Type B pancreatic cell (in vitro differentiated cells): ENCODE data around the gene KCMF1. TPM values are rescaled to one million over a fixed set of nuclear protein-coding genes. Genes with fewer than 3 reads are reported as not detected.
A peak's percentile ranks its signal among the peaks of the same experiment; 100 is the strongest.

ENCODE experiments used
- DNase-seq: peaks from one replicate; pipeline ENCODE4 v3.0.0; 2021; ENCODE audit warnings: mixed read lengths; ENCODE audit not compliant: unreplicated experiment; ENCODE audit errors: extremely low spot score
- H3K27ac Mint-ChIP-seq: 2 replicates; pipeline ENCODE4 v1.8.0; 2021; ENCODE audit warnings: mild to moderate bottlenecking, mixed read lengths
- H3K27me3 Mint-ChIP-seq: 2 replicates; pipeline ENCODE4 v1.8.0; 2021; ENCODE audit warnings: mixed read lengths
- H3K36me3 Mint-ChIP-seq: 2 replicates; pipeline ENCODE4 v1.8.0; 2021; ENCODE audit warnings: mixed read lengths
- H3K4me1 Mint-ChIP-seq: one replicate; pipeline ENCODE4 v1.8.0; 2021; ENCODE audit warnings: mixed read lengths; ENCODE audit not compliant: unreplicated experiment
- H3K4me3 Mint-ChIP-seq: 2 replicates; pipeline ENCODE4 v1.8.0; 2021; ENCODE audit warnings: mild to moderate bottlenecking, mixed read lengths
- H3K9me3 Mint-ChIP-seq: 2 replicates; pipeline ENCODE4 v1.8.0; 2021; ENCODE audit warnings: mixed read lengths
- CTCF ChIP-seq: fragments of 200-600 bp; sonication (generic); conservative IDR thresholded peaks from 2 replicates; pipeline ENCODE4 v1.5.0; 2021; ENCODE audit warnings: antibody characterized with exemption, mild to moderate bottlenecking
- total RNA-seq: library from RNA; stranded (reverse); gene quantifications from 2 replicates; pipeline ENCODE4 v1.2.1, GENCODE V29; 2021; ENCODE audit warnings: low replicate concordance

The KCMF1 gene
- total RNA-seq, 1 donor from 2014 or later = 62.2 TPM

DNA sequence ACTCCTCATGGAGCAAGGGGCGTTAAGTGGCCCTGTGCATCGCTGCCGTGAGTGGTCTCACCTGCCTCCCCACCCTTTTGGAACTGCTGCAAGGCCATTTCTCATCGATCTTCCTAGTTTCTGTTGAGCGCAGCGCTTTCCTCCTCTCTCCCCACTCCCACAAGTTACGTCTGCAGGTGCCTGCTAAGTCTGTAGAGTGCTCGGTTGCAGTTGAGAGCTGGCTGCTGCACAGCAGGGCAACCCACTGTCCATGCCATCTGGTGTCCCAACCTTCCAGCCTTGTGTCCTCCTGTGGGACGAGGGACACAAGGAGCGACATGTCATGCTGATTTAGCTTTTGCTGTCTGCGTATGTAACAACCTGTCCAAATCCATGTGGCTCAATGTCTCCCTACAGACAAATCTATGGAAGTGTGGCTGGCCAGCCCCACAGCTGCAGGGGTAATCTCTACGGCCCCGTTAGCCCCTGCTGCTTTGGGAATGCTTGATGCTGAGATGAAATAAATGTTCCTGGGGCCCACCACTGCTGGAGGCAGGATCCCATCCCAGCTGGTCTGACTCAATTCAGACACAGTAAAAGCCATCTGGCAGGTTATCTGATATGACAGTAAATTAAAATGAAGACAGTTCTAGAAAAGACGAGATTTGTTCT lies 94.1 kb downstream of the KCMF1 start:
- Mint-ChIP-seq H3K4me3 (no peak overlapping the region), H3K27me3 (peaks cover 13% of the 10 kb centered on the region), H3K27ac (no peak overlapping the region), H3K9me3 (no peaks in the 10 kb centered on the region), H3K4me1 (peaks cover 35% of the 10 kb centered on the region), H3K36me3 (no peaks in the 10 kb centered on the region)
- DNase-seq = no peak
- TF ChIP-seq CTCF = no peak

DNA sequence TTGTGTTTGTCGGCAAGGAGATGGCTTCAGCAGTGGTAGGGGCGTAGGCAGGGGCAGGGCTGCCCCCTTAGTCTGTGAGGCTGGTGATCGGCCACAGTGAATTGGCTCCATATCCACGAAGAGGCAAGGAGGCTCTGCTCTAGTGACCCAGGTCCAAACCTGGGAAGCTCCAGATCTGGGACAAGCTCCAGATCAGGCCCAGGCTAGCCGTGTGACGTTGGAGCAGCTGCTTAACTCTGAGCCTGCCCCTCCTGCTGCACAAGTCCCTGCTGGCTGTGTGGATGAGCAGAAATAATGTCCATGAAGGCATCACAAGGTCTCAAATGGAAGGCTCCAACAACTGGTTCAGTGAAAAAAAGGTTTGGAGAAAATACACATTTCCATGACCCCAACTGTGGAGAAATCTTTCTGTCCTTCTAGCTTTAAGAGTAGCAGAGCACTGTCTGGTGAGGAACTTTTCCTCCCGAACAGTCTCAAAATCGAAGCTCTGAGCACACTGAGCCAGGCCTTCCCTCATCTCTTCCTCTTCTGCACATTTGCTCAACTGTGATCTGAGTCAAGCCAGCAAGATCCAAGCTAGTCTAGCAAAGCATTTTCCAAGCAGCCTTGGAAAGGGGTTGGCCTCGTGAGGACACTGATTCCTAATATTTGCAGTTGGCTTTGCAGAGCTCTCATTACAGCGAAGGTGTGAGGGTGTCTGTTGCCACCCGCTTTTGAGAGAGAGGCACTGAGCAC lies 95.2 kb downstream of the KCMF1 start:
- H3K4me1 Mint-ChIP-seq = peaks cover 34% of the 10 kb centered on the region
- H3K27ac Mint-ChIP-seq = no peak overlapping the region

DNA sequence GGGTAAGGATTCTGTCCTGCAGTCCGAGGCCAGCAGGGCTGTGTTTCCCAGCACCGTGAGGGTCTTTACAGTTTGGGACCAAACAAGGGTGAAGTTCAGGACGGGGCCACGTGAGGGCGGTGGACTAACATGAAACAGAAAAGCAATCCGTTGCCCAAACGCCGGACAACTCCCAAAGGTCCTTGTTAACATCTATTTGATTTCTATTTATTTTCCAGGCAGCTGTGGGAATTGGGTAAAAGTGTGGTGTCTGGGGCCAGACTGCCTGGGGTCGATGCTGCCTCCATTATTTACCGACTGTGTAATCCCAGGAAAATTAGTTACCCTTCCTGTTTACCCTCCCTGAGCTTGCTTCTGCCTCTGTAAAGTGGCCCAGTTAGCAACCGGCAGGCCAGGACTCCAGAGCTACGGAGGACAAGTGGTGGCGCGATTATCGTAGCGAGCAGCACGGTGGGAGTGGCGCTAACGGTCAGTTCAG lies 96.0 kb downstream of the KCMF1 start:
- H3K27me3 Mint-ChIP-seq = peaks cover 13% of the 10 kb centered on the region
- H3K4me1 Mint-ChIP-seq = peaks cover 26% of the 10 kb centered on the region
- H3K9me3 Mint-ChIP-seq = no peaks in the 10 kb centered on the region
- peak; percentile 95 for TF ChIP-seq CTCF
- H3K36me3 Mint-ChIP-seq = no peaks in the 10 kb centered on the region
- DNase-seq = no peak
- H3K27ac Mint-ChIP-seq = peak overlapping the region; percentile 29
- peak overlapping the region; percentile 66 for H3K4me3 Mint-ChIP-seq

More for the DNA sequence above, 95.2 kb downstream of the KCMF1 start:
- no peak for TF ChIP-seq CTCF
- Mint-ChIP-seq H3K9me3 (no peaks in the 10 kb centered on the region), H3K36me3 (no peaks in the 10 kb centered on the region), H3K27me3 (peaks cover 13% of the 10 kb centered on the region), H3K4me3 (no peak overlapping the region)
- no peak for DNase-seq

DNA sequence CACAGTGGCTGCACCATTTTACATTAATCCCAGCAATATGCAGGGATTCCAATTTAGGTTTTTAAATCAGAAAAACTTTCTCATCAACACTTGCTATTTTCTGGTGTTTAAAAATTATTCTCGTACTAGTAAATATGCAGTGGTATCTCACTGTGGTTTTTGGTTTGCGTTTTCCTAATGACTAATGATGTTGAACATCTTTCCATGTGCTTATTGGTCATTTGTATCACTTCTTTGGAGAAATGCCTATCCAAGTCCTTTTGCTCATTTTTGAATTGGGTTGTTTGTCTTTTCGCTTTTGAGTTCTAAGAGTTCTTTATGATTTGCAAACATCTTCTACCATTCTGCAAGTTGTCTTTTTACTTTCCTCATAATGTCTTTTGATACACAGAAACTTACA lies 100.1 kb downstream of the KCMF1 start:
- no peak overlapping the region for H3K4me3 Mint-ChIP-seq
- no peaks in the 10 kb centered on the region for H3K9me3 Mint-ChIP-seq
- no peak overlapping the region for H3K27ac Mint-ChIP-seq
- peaks cover 11% of the 10 kb centered on the region for H3K4me1 Mint-ChIP-seq
- H3K27me3 Mint-ChIP-seq = peaks cover 6% of the 10 kb centered on the region
- H3K36me3 Mint-ChIP-seq = no peaks in the 10 kb centered on the region
- no peak for TF ChIP-seq CTCF
- DNase-seq = no peak

DNA sequence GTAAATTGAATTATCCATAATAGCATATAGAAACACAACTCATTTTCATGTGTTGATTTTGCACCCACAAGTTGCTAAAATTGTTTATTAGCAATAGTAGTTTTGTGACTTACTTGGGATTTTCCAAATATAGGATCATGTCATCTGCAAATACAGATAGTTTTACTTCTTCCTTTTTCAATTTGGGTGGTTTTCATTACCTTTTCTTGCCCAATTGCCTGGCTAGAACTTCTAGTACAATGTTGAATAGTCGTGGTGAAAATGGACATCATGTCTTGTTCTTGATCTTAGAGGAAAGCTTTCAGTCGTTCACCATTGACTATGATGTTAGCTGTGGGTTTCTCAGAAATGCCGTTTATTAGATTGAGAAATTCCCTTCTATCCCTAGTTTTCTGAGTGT lies 102.1 kb downstream of the KCMF1 start:
- H3K4me1 Mint-ChIP-seq = no peaks in the 10 kb centered on the region
- H3K27ac Mint-ChIP-seq = no peak overlapping the region
- no peak for DNase-seq
- H3K4me3 Mint-ChIP-seq = no peak overlapping the region
- TF ChIP-seq CTCF = no peak
- no peaks in the 10 kb centered on the region for H3K9me3 Mint-ChIP-seq
- H3K36me3 Mint-ChIP-seq = no peaks in the 10 kb centered on the region
- H3K27me3 Mint-ChIP-seq = no peaks in the 10 kb centered on the region
